ENCODE data around the gene RBM43.
A peak's percentile ranks its signal among the peaks of the same experiment; 100 is the strongest.
"Not testable (repeated sequence)": the region's sequence is repeated elsewhere in the genome, so short reads cannot be mapped to it uniquely, and the experiment has no call there.

The RBM43 gene

GRCh38 chr2:151261231-151261976, at the start of gene RBM43:
Gene RBM43 (minus strand): TSS chr2:151261863. CDS start chr2:151261727, 136 bp downstream.
- no peaks in the 10 kb centered on the region for H3K36me3 ChIP-seq (ENCODE audit: insufficient read depth)
- H3K4me2 ChIP-seq: peak within 1 kb of the TSS; percentile 84
- peak within 1 kb of the TSS; percentile 94 for H3K27ac ChIP-seq
- peaks cover 8% of the 10 kb centered on the region; the same call in 1 of the 2 replicates for H3K79me2 ChIP-seq (ENCODE audit: insufficient read depth, low read depth)
- TF ChIP-seq CTCF (conservative IDR thresholded peaks at IDR 0.05; ENCODE audit: low read depth, low read length): no peak
- no peaks in the 10 kb centered on the region for H3K27me3 ChIP-seq (ENCODE audit: insufficient read depth, low read depth)
- H4K20me1 ChIP-seq (ENCODE audit: insufficient read depth): no peaks in the 10 kb centered on the region
- H2AFZ ChIP-seq (ENCODE audit: low read depth): peak within 1 kb of the TSS; percentile 93
- H3K4me1 ChIP-seq (ENCODE audit: low read depth, poor library complexity, severe bottlenecking): peaks cover 21% of the 10 kb centered on the region
- H3K9ac ChIP-seq: peak within 1 kb of the TSS; percentile 95
- peak within 1 kb of the TSS; percentile 85 for H3K4me3 ChIP-seq (IDR thresholded peaks at IDR 0.05; ENCODE audit: insufficient read depth, low read depth, low read length)

- H3K4me1 ChIP-seq (ENCODE audit: low read depth, poor library complexity, severe bottlenecking); H3K9ac ChIP-seq; H3K4me3 ChIP-seq (IDR thresholded peaks at IDR 0.05; ENCODE audit: insufficient read depth, low read depth, low read length); H3K36me3 ChIP-seq (ENCODE audit: insufficient read depth); H2AFZ ChIP-seq (ENCODE audit: low read depth); H3K79me2 ChIP-seq (ENCODE audit: insufficient read depth, low read depth); H4K20me1 ChIP-seq (ENCODE audit: insufficient read depth); H3K4me2 ChIP-seq; H3K27ac ChIP-seq; H3K27me3 ChIP-seq (ENCODE audit: insufficient read depth, low read depth): not testable (repeated sequence)
Measured at GRCh38 chr2:151310313-151310712, 48.6 kb upstream of the RBM43 start.

GRCh38 chr2:151306621-151307020, 45.0 kb upstream of the RBM43 start:
- no peaks in the 10 kb centered on the region for H4K20me1 ChIP-seq (ENCODE audit: insufficient read depth)
- H3K9ac ChIP-seq: no peak overlapping the region
- H3K4me1 ChIP-seq (ENCODE audit: low read depth, poor library complexity, severe bottlenecking): no peaks in the 10 kb centered on the region
- no peaks in the 10 kb centered on the region for H3K36me3 ChIP-seq (ENCODE audit: insufficient read depth)
- H3K4me3 ChIP-seq (IDR thresholded peaks at IDR 0.05; ENCODE audit: insufficient read depth, low read depth, low read length): no peak overlapping the region
- no peak overlapping the region for H2AFZ ChIP-seq (ENCODE audit: low read depth)
- H3K4me2 ChIP-seq: no peak overlapping the region
- H3K79me2 ChIP-seq (ENCODE audit: insufficient read depth, low read depth): no peaks in the 10 kb centered on the region
- H3K27ac ChIP-seq: no peak overlapping the region
- TF ChIP-seq CTCF (conservative IDR thresholded peaks at IDR 0.05; ENCODE audit: low read depth, low read length): no peak
- no peaks in the 10 kb centered on the region for H3K27me3 ChIP-seq (ENCODE audit: insufficient read depth, low read depth)

GRCh38 chr2:151305129-151305691, 43.5 kb upstream of the RBM43 start:
- Histone ChIP-seq H3K27ac (no peak overlapping the region), H3K4me1 (ENCODE audit: low read depth, poor library complexity, severe bottlenecking) (no peaks in the 10 kb centered on the region), H3K4me2 (no peak overlapping the region), H3K4me3 (IDR thresholded peaks at IDR 0.05; ENCODE audit: insufficient read depth, low read depth, low read length) (no peak overlapping the region), H2AFZ (ENCODE audit: low read depth) (no peak overlapping the region), H3K79me2 (ENCODE audit: insufficient read depth, low read depth) (no peaks in the 10 kb centered on the region), H3K27me3 (ENCODE audit: insufficient read depth, low read depth) (no peaks in the 10 kb centered on the region), H4K20me1 (ENCODE audit: insufficient read depth) (no peaks in the 10 kb centered on the region), H3K36me3 (ENCODE audit: insufficient read depth) (no peaks in the 10 kb centered on the region), H3K9ac (no peak overlapping the region)
- no peak for TF ChIP-seq CTCF (conservative IDR thresholded peaks at IDR 0.05; ENCODE audit: low read depth, low read length)

- H3K36me3 ChIP-seq (ENCODE audit: insufficient read depth): no peaks in the 10 kb centered on the region
- no peak overlapping the region for H3K4me2 ChIP-seq
- no peaks in the 10 kb centered on the region for H3K4me1 ChIP-seq (ENCODE audit: low read depth, poor library complexity, severe bottlenecking)
- H2AFZ ChIP-seq (ENCODE audit: low read depth): no peak overlapping the region
- H3K27me3 ChIP-seq (ENCODE audit: insufficient read depth, low read depth): no peaks in the 10 kb centered on the region
- H3K27ac ChIP-seq: no peak overlapping the region
- H3K4me3 ChIP-seq (IDR thresholded peaks at IDR 0.05; ENCODE audit: insufficient read depth, low read depth, low read length): no peak overlapping the region
- H3K9ac ChIP-seq: no peak overlapping the region
- H3K79me2 ChIP-seq (ENCODE audit: insufficient read depth, low read depth): no peaks in the 10 kb centered on the region
- no peak for TF ChIP-seq CTCF (conservative IDR thresholded peaks at IDR 0.05; ENCODE audit: low read depth, low read length)
- no peaks in the 10 kb centered on the region for H4K20me1 ChIP-seq (ENCODE audit: insufficient read depth)
Measured at GRCh38 chr2:151302879-151303278, 41.2 kb upstream of the RBM43 start.
